ENCODE measurements around the gene SIT1.

- TF ChIP-seq CTCF (IDR thresholded peaks at IDR 0.05) (no peak), POLR2A (IDR thresholded peaks at IDR 0.05) (no peak)
Measured at GRCh38 chr9:35700031-35700430, 49.3 kb upstream of the SIT1 start.

All from testis (tissue), 2 donors.